AG04450 (cell line): Measurements from ENCODE around the gene COL23A1. TPM values are rescaled to one million over a fixed set of nuclear protein-coding genes. Genes with fewer than 3 reads are reported as not detected.

Source experiments
- CTCF ChIA-PET: fragments of 300-600, 350-600 bp; formaldehyde crosslinking; extraction: SDS; loops from one replicate; lab custom pipeline; 2022; ENCODE audit warnings: antibody characterized with exemption, inconsistent platforms; lab: Charles Lee
- POLR2A ChIA-PET: fragments of 350-600 bp; formaldehyde crosslinking; extraction: SDS; loops from one replicate; lab custom pipeline; 2021; ENCODE audit warnings: antibody characterized with exemption, inconsistent platforms; lab: Yijun Ruan, JAX
- DNase-seq: peaks from one replicate; pipeline ENCODE4 v3.0.0-alpha.2; 2011; ENCODE audit warnings: low read depth, low spot score
- H3K27ac ChIP-seq: one replicate; pipeline ENCODE4 v1.5.1; 2012; ENCODE audit warnings: low read depth, low read length, control low read depth
- H3K27me3 ChIP-seq: one replicate; pipeline ENCODE4 v1.6.0; 2012; ENCODE audit warnings: low read length; ENCODE audit not compliant: control insufficient read depth, insufficient read depth
- H3K4me3 ChIP-seq: 2 replicates; pipeline ENCODE4 v1.5.1; 2011; ENCODE audit warnings: mild to moderate bottlenecking, low read depth, low read length, control low read depth
- H3K9me3 ChIP-seq: 2 replicates; pipeline ENCODE4 v1.5.1; 2012; ENCODE audit warnings: low read length; ENCODE audit not compliant: control insufficient read depth, insufficient read depth
- CTCF ChIP-seq: IDR thresholded peaks from 2 replicates; pipeline ENCODE4 v1.5.1; 2011; ENCODE audit warnings: low read depth, low read length, control low read depth, inconsistent platforms
- polyA plus RNA-seq: library from polyadenylated mRNA; depleted of rRNA; stranded (reverse); fragments of >200 nt; gene quantifications from 2 replicates; pipeline ENCODE4 v1.2.3, GENCODE V29; 2011

The COL23A1 gene
- polyA plus RNA-seq, 1 experiment, result not detected

GRCh38 chr5:178211095-178212048 is 378.8 kb downstream of the COL23A1 start:
- no peak overlapping the region for H3K4me3 ChIP-seq
- no peaks in the 10 kb centered on the region for H3K27me3 ChIP-seq
- POLR2A ChIA-PET, result interaction anchor here (1.6 kb wide), 1 partner anchor 11 kb away, joined by 3 read pairs; no protein-coding TSS in a partner anchor
- DNase-seq, result no peak
- H3K27ac ChIP-seq, result no peak overlapping the region
- CTCF ChIA-PET, result no interaction called here
- TF ChIP-seq CTCF, result no peak
- H3K9me3 ChIP-seq, result no peaks in the 10 kb centered on the region

- no peaks in the 10 kb centered on the region for H3K27me3 ChIP-seq
- POLR2A ChIA-PET, result interaction anchor here (1.1 to 1.6 kb wide), 2 partner anchors 12 to 22 kb away, joined by 3 read pairs; partner anchors contain the start of gene PHYKPL
- DNase-seq, result no peak
- no peak overlapping the region for H3K4me3 ChIP-seq
- TF ChIP-seq CTCF, result no peak
- CTCF ChIA-PET, result no interaction called here
- H3K27ac ChIP-seq, result no peak overlapping the region
- no peaks in the 10 kb centered on the region for H3K9me3 ChIP-seq
Measured at GRCh38 chr5:178210686-178211085, 379.5 kb downstream of the COL23A1 start.

- TF ChIP-seq CTCF, result no peak
- Histone ChIP-seq H3K27ac (no peak overlapping the region), H3K27me3 (no peaks in the 10 kb centered on the region), H3K4me3 (no peak overlapping the region), H3K9me3 (no peaks in the 10 kb centered on the region)
- DNase-seq, result no peak
- ChIA-PET POLR2A (interaction anchor here (1.1 to 1.6 kb wide), 2 partner anchors 12 to 22 kb away, joined by 3 read pairs; partner anchors contain the start of gene PHYKPL), CTCF (interaction anchor here (0.6 kb wide), 1 partner anchor 146 kb away, joined by 3 read pairs; no protein-coding TSS in a partner anchor)
Measured at GRCh38 chr5:178210073-178210535, 380.1 kb downstream of the COL23A1 start.

GRCh38 chr5:178209334-178210072 is 380.7 kb downstream of the COL23A1 start:
- H3K9me3 ChIP-seq, result no peaks in the 10 kb centered on the region
- ChIA-PET POLR2A (interaction anchor here (1.1 to 1.6 kb wide), 2 partner anchors 13 to 23 kb away, joined by 3 read pairs; partner anchors contain the start of gene PHYKPL), CTCF (interaction anchor here (0.6 kb wide), 1 partner anchor 146 kb away, joined by 3 read pairs; no protein-coding TSS in a partner anchor)
- no peak for TF ChIP-seq CTCF
- H3K27me3 ChIP-seq, result no peaks in the 10 kb centered on the region
- DNase-seq, result no peak
- H3K4me3 ChIP-seq, result no peak overlapping the region
- no peak overlapping the region for H3K27ac ChIP-seq
